ENCODE results near the gene SNX4.

- TF ChIP-seq, protein P1, sequence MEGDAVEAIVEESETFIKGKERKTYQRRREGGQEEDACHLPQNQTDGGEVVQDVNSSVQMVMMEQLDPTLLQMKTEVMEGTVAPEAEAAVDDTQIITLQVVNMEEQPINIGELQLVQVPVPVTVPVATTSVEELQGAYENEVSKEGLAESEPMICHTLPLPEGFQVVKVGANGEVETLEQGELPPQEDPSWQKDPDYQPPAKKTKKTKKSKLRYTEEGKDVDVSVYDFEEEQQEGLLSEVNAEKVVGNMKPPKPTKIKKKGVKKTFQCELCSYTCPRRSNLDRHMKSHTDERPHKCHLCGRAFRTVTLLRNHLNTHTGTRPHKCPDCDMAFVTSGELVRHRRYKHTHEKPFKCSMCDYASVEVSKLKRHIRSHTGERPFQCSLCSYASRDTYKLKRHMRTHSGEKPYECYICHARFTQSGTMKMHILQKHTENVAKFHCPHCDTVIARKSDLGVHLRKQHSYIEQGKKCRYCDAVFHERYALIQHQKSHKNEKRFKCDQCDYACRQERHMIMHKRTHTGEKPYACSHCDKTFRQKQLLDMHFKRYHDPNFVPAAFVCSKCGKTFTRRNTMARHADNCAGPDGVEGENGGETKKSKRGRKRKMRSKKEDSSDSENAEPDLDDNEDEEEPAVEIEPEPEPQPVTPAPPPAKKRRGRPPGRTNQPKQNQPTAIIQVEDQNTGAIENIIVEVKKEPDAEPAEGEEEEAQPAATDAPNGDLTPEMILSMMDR (IDR thresholded peaks at IDR 0.05) = no peak
- no peak for TF ChIP-seq POLR2AphosphoS5 (IDR thresholded peaks at IDR 0.05)
Measured at GRCh38 chr3:125431391-125431790, 88.6 kb downstream of the SNX4 start.

All from sigmoid colon (tissue), 4 donors.